Measurements from ENCODE around the gene TCF7.

DNA sequence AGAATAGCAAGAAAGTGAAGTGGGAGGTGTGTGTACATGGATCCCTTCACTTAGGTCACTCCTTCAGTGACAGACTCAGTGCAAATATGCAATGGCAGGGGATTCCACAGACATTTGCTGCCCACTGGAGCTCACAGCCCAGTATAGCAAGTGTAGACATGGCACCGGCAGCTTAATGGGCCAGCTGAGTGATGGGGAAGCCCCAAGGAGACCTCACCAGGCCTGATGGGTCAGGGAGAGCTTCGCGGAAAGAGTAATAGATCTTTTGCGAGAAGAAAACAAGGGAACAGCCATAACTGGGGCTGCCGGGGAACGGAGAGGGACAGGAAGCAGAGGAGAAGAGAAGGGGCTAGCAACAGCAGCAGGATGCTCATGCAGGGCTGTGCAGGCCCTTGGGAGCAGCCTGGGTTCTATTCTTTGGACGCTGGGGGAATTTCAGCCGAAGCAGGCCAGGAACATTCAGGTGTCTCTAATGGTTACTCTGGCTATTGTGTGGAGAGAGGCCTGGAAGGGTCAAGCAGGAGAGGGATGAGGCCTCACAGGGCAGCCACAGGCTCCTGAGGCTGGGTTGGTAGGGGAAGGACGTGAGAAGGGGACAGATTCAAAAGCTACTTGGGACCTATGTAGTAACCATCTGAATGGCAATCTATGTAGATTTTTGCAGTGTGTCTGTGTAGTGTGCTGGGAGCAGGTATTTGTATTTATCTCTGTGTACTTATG lies 27.0 kb downstream of the TCF7 start:
- TF ChIP-seq, protein P1, sequence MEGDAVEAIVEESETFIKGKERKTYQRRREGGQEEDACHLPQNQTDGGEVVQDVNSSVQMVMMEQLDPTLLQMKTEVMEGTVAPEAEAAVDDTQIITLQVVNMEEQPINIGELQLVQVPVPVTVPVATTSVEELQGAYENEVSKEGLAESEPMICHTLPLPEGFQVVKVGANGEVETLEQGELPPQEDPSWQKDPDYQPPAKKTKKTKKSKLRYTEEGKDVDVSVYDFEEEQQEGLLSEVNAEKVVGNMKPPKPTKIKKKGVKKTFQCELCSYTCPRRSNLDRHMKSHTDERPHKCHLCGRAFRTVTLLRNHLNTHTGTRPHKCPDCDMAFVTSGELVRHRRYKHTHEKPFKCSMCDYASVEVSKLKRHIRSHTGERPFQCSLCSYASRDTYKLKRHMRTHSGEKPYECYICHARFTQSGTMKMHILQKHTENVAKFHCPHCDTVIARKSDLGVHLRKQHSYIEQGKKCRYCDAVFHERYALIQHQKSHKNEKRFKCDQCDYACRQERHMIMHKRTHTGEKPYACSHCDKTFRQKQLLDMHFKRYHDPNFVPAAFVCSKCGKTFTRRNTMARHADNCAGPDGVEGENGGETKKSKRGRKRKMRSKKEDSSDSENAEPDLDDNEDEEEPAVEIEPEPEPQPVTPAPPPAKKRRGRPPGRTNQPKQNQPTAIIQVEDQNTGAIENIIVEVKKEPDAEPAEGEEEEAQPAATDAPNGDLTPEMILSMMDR (conservative IDR thresholded peaks at IDR 0.05): no peak
- no peak for TF ChIP-seq EZH2 (IDR thresholded peaks at IDR 0.05; ENCODE audit: low read depth)

Measured in PC-9 (cell line).